GM21723 (cell line): Measurements from ENCODE around the gene WDR27.
"Not testable (repeated sequence)": the region's sequence is repeated elsewhere in the genome, so short reads cannot be mapped to it uniquely, and the experiment has no call there.

ENCODE experiments used
- ATAC-seq: cut with Tn5 transposase; IDR thresholded peaks from one replicate; pipeline ENCODE4 v1.9.1; 2021; ENCODE audit warnings: mild to moderate bottlenecking, moderate library complexity; ENCODE audit not compliant: unreplicated experiment

WDR27 gene

DNA sequence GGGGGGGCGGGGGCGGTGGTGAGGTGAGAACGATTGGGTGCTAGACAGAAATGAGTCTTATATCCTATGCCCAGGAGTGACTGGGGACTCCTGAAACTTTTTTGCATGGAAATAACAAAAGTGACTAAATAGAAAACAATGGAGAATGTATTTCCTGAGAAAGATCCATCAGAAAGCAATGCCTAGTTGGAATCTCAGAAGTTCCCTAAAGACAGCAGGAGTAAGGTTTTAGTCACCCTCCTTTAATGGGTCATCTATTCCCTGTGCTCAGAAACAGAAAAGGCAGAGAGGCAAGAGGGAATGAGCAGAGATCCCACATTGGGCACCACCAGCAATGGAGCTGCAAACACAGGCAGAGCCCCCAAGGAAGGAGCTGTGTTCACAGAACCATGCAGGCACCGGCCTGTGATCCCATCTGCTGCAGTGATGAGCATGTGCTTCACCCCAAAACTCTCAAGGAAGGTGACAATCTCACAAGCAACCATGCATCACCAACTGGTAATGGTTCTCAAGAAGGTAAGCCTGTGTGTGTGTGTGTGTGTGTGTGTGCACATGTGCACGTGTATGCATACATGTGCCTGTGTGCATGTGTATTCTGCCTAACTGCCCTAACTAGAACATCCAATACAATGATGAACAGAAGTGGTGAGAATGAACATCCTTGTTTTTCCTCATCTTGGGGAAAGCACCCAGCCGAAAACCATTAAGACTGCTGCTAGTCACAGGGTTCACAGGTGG is 168.4 kb downstream of the WDR27 start:
- ATAC-seq = no peak

GRCh38 chr6:169530752-169531123 is 171.1 kb downstream of the WDR27 start:
- no peak for ATAC-seq

DNA sequence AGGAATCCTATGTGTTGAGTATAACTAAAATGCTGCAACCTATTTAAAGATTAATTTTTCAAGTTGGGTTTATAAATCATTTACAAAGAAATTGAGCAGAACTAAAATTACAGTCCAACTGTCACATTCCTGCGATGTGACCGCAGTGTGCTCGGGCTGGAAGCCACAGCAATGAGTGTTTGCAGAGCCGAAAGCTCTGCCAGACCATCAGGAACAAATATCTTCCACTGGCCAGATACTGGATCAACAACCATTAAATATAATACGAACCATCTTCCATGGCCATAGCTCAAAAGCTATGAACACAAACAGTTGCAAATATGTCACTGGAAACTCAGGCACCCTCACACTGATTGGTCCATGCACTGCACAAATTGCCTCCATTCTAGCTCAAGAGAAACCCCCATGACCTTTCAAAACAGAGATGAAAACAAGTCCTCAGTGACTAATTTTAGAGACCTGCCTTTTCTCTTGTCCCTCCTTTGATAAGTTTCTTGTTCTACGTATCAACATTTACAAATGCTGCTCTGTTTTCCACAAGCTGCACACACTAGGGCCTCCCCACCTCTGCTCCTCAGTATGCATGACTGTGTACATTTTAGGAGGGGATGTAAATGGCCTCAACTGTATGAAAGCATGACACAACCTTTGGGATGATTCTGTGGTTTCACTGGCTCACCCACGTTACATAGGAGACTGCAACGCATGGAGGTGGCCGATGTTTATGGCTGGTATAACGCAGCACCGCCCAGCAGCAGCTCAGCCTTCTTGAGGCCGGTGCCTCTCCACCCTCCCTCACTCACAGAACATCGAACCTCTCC is 171.7 kb downstream of the WDR27 start:
- ATAC-seq = no peak

- no peak for ATAC-seq
These were observed 173.1 kb downstream of the WDR27 start for GRCh38 chr6:169528755-169529154.

DNA sequence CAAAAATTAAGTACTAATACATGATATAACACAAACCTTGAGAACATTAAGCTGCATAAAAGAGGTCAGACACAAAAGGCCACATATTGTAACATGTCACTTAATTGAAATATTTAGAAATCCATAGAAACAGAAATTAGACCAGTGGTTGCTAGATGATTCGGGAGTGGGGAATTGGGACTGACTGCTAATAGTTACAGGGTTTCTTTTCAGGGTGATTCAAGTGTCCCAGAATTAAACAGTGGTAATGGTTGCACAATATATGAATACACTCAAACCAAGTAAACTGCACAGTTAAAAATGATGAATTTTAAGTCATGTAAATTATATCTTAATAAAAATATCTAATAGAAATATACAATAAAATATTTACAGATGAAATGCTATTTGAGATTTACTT is 174.5 kb downstream of the WDR27 start:
- ATAC-seq = no peak

GRCh38 chr6:169521825-169522224 is 180.0 kb downstream of the WDR27 start:
- no peak for ATAC-seq

DNA sequence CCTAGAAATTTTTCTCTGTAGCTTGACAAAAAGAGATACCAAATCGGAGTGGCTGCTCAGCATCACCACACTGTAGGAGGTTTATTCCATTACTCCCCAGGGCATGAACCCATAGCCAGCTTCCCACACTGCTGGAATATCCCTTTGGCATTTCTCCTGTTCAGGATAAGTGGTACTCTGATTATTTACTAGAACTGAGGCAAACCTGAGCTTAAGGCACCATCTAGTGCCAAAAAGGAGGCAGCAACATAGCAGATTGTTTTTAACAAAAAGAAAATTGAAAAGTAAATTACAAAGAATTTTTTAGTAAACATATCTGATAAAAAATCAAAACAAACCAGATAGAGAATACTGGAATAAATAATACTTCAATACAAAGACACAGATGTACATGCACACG is 181.7 kb downstream of the WDR27 start:
- ATAC-seq = no peak

- ATAC-seq = no peak
These were observed 183.4 kb downstream of the WDR27 start for GRCh38 chr6:169518451-169518850.

DNA sequence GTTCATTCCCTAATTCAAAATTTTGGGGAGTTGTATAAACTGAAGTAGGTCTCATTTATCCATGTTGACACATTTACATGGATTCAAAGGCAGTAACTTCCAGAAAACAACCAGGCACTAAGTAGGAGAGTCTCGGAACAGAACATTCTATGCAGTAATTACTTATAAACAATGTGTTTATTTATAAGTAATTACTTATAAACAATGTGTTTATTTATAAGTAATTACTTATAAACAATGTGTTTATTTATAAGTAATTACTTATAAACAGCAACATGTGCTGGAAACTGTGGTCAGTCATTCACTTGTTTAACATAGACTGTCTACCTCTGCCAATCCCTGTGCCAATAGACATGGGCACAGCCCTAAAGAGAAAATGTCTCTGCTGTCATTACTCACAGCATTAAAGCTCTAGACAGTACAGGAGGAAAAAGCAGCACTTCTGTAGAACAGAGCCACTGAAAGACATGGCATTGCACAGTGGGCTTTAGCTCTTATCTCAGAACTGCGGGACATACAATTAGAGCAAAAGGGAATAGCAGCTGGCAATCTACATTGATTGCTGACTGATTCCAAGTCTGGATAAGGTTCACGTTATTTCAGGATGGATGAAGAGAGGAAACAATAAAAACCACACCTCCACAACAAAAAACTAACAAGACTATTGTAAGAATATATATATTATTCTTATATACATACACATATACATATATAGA is 188.2 kb downstream of the WDR27 start:
- ATAC-seq = no peak

DNA sequence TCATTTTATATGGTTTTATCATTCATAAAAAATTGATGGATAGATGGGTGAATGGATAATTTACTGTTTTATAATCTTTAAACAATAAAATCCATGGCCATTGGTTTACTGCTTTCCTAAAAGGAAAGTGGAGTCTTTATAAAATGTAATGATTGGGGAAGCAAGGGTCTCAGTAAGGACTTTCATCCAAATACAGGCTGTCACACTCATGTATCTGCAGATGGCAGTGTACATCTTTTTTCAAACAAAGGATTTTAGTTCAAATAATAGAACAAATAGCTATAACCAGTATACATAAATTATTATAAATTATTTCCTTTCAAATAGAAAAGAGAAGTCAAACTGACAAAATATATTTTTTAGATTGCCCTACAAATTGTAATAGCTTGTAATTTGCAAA is 190.0 kb downstream of the WDR27 start:
- ATAC-seq = not testable (repeated sequence)

- ATAC-seq = no peak
These were observed 191.0 kb downstream of the WDR27 start for GRCh38 chr6:169510871-169511270.

GRCh38 chr6:169508452-169508851 is 193.4 kb downstream of the WDR27 start:
- no peak for ATAC-seq

DNA sequence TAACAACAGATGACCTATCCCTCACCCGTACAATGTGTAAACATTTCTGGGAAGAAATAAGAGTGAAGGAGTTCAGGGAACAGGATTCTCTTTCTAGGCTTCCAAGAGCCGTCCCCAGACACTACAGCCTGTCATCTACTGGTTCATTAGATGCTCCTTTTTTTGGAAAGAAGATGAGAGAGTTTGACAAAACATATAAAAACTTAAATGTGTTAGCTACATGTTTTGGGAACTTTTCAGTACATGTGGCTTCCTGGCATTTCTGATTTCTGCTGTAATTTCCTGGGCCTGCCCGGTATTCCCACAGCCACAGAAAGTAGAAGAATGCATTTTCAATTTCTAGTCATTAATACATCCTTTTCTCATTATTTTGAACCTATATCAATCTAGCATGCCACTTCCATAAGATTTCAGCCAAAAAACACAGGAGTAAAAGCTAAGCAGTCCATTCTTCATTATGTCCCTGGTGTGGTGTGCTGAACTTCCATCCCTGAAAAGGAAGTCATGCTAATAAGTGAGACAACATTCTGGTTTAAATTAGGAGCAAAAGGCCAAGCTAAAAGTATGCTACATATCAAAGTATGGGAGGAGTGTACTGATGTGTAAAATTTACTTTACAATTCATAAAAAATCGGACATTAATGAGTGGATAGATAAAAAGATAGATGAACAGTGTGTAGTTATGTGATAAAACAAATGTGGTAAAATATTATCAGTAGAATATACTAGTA is 198.2 kb downstream of the WDR27 start:
- ATAC-seq = no peak

DNA sequence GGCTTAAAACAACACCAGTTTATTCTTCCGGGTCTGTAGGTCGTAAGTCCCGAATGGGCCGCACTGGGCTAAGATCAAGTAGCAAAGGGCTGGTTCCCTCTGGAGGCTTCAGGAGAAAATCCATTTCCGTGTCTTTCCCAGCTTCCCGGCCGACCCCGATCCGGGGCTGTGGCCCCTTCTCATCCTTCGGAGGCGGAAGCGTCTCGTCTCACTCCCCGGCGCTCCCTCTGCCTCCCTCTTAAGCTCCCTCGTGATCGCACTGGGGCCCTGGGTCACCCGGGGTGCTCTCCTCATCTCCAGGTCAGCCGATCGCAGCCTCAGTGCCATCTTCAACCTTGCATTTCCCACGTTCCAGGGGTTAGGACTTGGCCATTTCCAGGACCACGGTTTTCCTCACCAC is 199.4 kb downstream of the WDR27 start:
- ATAC-seq = no peak

- no peak for ATAC-seq
These were observed 200.0 kb downstream of the WDR27 start for GRCh38 chr6:169501777-169502313.

DNA sequence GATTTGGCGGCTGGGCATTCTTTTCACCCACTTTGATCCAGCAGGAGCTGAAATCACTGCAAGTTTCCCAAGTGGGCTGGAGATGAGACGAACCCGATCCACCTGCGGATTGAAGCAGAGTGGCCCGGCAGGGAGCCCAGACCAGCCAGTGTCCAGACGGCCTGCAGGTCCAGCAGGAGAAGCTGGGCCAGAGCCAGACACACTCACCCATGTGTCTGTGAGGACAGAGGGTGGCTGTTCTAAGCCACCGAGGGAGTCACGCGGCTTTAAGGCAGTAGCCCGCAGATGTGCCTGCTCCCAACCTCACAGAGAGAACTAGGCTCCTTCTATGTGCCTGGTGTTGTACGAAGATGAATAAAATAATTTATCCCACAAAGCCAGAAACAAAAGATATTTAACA is 200.7 kb downstream of the WDR27 start:
- ATAC-seq = no peak

- no peak for ATAC-seq
These were observed 201.1 kb downstream of the WDR27 start for GRCh38 chr6:169500688-169501087.

GRCh38 chr6:169499848-169500247 is 202.0 kb downstream of the WDR27 start:
- ATAC-seq = no peak

GRCh38 chr6:169498916-169499513 is 202.8 kb downstream of the WDR27 start:
- ATAC-seq = no peak

- no peak for ATAC-seq
These were observed 206.2 kb downstream of the WDR27 start for GRCh38 chr6:169495601-169496000.
